ENCODE measurements around the gene FRMD4B.

The FRMD4B gene

DNA sequence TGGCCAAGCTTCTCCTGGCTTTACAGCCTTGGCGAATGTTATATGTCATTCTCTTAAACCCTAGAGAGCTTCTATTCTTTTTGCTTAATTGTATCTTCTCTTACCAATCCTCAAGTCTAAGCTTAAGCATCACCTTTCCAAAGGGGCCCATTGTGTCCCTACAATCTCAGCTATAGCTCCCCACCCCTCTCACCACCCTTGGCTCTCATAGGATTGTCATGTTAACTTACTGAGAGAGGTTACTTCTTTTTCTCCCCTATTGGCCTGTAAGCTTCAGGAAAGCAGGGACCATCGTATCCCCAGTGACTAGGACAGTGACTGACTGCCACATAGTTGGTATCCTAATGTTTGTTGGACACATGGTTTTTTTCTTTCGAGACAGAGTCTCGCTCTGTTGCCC, 220.1 kb downstream of the FRMD4B start:
- no peak for DNase-seq

DNA sequence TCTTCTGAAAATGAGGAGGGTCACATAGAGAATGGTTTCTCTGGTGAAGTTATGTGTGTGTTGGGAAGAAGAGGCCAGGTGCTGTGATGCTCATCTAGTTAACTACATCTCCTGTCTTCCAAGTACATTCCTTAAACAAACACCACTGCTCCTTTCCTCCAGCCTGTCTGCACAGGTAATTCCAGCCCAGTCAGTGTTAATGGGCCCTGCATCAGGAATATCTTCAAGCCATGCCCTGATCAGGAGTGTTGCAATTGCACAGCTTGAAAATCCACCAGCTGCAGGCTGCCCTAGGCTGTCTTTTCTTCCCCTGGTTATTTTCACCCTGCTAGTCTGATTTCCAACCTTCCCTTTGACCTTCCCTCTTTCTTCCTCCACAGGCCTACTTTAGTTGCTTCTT, 221.6 kb downstream of the FRMD4B start:
- no peak for DNase-seq

DNA sequence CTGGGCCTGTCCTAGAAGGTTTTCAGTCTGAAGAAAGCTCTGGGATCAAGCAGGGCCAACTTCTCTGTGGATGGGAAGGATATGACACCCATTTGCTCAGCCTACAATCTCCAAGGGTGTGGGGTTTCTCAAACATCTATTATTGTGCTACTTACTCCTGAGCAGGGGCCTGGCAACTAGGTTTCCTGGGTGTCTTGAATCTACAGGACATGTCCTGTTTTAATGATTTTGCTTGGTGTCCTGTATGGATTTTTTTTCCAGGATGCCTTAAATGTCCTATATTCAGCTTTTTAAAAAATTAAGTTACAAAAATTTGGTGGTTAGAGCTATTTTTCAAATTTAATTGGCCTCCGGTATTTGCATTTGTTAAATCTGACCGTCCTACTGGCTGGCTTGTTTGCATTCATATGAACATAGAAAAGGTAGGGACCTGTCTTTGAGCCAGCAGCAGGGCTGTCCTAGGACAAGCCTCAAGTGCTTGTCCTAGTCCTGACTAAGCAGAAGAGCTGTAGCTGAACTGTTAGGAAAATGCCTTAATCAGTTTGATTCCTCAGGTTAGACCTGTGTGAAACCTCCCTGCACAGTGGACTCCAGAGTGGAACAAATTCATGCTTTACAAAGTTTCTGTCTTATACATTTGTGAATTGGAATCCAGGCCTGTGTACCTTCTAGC, 223.4 kb downstream of the FRMD4B start:
- no peak for DNase-seq

DNA sequence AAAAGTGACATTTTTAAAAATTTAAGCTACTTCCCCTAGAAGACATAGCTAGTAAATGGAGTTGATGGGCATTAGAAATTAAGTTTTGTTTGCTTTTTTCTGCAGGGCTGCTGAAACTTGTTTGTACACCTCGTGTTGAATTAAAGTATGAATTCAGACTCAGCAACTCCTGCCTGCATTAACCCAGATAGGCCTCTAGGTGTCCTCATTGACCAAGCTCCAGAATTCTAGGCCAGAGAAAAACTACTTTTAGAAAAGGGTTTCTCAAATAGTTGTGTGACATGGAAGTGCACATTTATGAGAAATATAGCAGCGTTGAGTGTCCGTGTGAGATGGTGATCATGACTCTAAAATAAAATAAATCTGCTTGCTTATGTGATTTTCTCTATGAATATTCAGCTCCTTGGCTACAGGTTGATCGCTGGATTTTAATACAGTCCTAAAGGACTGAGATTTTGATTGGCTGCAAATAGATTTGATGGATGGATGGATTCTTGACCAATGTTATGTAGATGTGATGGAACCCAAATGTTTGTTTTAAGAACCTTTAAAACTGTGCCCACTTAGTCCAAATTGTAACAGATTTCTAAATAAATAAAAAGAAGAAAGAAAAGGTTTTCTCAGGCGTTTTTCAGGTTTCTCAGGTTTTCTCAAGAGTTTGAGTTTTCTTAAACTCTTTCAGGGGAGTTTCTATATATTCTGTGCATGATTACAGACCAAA, 224.1 kb downstream of the FRMD4B start:
- peak in 1 of 2 experiments; percentile 32 for DNase-seq

DNA sequence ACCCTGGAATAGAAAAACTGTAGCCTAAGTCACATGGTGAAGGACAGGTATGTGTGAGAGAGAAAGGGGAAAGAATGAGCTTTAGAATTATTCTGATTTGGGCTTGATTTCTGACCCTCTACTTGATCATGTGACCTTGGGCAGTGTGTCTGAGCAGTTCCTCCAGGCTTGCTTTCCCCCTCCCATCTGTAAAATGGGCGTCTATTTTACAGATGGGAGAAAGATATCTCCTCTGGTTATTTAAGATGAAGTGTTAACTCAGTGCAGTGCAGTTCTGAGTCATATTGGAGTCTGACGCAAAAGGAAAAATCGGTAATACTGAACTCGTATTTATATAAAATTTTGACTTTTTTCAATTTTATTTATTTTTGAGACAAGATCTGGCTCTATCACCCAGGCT, 225.4 kb downstream of the FRMD4B start:
- no peak for DNase-seq

DNA sequence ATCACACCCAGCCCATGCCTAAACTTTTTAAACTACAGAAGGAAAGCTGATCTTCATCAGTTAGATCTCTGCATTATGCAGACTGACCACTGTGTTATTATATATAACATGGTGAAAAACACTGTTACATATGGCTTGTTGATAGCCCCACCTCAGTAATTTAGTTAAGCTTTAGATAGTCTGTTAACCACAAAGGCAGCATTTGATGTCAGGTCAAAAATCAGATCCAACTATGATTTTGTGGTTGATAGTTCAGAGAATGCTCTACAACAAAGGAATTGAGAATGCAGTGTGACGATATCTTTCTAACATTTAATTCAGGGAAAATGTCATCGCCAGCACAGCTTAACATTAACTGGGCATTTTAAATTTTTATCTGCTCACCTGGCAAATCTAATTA, 225.8 kb downstream of the FRMD4B start:
- no peak for DNase-seq

DNA sequence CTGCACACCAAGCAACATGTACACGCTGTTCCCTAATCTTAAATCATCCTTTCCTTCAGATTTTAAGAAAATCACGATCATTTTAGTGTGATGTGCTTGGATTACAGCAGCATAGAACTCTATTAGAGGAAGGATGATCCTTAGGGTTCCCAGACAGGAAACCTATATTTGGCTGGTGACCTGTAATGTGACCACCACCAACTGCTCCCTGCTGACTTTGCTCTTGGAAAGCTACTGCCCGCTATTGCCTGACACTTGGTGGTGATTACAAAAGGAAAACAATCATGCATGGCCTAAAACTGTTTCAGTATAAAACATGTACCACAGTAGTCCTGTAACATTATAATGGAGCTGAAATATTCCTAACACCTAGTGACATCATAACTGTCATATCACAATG, 236.3 kb downstream of the FRMD4B start:
- no peak for DNase-seq

DNA sequence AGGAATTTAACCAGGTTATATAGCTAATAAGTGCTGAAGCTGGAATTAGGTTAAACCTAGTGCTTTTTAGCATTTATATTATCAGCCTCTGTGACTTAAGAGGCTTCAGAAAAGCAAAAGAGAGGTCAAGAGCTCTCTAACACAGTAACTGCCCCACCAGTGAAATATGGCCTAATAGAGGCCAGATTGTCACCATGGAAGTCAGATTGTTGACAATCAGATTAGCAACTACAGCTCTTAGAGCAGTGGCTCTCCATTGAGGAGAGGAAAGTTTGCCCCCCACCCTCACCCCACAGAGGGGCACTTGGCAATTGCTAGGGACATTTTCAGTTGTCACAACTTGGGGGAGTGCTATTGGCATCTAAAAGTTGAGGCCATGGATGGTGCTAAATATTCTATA, 240.2 kb downstream of the FRMD4B start:
- no peak for DNase-seq

DNA sequence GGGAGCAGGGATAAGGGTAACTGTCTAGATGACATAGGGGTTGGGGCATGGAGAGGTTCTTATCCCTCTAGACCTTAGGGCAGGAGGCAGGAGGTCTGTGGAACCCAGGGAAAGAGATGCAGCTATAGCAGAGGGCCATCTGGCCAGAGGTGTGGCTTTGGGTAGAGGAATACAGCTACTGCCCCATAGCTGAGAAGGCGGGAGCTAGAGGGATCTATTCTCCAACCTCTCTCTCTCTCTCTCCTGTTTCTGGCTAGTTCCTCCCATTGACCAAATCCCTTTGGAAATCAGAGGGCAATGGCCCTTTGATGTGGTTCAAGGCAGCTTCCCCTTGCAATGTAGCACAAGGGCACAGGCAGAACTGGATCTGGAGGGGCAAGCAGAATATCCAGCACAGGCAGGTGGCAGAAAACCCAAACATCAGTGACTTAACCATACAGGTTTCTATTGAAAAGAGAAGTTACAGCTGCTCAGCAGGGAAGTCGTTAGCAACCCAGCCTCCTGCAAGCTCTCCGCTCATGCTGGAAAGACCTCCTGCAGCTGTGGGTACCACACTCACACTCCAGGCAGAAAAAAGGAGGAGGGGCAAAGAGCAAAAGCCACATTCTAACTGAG, 241.2 kb downstream of the FRMD4B start:
- DNase-seq: no peak

DNA sequence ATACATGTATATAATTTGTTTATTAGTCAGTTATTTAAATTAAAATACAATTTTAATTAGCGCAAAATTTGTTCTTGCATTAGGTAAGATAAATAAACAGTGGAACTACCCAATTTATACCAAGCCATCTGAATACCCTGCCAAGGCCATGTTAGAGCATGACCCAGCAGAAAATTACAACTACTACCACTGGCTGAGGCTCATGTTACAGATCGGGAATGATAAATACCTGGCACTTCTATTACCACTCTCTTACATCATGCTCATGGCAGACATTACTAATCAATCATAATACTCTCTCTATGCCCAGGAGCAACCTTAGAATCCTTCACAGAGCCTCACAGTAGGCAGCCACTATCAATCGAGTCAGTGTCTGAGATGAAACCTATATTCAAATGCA, 242.3 kb downstream of the FRMD4B start:
- no peak for DNase-seq

DNA sequence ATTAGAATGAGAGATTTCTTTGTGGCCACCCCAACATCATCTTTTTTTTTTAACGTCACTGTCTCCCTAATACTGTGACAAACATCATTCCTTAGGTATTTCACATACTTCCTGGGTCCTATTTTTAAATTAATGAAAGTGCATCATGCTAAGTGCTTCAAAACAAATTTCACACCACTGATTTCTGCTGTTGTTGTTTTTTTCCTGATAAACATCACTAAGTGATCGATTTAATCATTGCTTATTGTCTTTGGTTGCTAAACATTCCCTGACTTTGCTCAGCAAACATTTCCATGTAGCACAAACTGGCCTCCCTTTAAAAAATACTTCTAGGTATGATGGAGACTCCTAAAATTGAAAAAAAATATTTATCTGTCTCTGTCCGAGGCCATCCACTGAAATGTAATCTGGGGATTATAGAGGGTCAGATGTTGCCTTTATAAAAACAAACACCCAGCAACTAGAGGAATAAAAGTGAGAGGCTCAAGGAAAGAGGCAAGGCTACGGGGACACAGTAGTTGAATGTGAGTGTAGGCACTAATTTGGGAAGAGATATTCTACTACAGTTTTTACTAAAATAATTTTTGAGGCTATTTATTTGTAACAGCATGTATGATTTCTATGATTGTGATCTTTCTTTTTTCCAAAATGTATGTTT, 243.0 kb downstream of the FRMD4B start:
- DNase-seq: no peak

DNA sequence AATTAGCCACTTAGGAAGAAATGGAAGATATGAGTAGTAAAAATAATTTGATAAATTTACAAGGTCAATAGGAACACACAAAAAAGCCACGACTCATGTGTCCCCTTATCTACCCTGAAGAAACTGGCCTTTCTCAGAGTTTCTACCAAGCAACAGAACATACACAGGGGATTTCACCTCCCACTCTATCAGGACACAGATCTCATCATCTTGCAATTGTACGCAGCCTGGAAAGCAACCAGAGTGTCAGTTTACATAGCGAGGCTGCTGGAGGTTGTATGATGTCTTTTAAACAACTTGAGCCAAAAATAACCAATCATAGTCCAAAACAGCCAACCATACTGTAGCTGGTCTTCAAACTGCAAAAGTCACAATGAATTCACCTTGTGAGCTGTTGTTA, 243.8 kb downstream of the FRMD4B start:
- DNase-seq: no peak

DNA sequence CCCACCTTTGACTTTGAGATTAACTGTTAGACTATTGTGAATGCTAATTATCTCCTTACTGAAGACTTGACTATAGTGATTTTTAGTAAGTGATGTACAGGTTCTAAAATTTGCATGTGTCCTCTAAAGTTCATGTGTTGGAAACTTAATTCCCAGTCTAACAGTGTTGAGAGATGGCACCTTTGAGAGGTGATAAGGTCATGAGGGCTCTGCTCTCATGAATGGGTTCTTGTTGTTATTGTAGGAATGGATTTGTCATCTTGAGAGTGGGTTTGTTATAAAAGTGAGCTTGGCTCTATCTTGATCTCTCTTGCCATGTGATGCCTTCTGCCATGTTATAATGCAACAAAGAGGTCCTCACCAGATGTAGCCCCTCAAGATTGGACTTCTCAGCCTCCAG, 244.6 kb downstream of the FRMD4B start:
- no peak for DNase-seq

DNA sequence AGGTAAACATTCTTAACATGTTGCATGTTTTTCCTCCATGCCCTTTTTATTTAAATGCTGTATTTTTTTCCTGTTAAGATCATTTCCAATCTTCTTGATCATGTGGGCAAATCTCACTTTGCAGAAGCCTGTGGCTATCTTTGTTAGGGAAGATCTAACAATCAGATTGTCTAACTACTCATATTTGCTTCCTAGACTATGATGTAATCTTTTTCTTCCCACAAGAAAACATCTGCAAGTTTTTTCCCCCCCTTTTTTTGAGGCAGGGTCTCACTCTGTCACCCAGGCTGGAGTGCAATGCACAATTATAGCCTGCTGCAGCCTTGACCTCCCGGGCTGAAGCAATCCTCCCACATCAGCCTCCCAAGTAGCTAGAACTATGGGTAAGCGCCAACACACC, 248.5 kb downstream of the FRMD4B start:
- no peak for DNase-seq

DNA sequence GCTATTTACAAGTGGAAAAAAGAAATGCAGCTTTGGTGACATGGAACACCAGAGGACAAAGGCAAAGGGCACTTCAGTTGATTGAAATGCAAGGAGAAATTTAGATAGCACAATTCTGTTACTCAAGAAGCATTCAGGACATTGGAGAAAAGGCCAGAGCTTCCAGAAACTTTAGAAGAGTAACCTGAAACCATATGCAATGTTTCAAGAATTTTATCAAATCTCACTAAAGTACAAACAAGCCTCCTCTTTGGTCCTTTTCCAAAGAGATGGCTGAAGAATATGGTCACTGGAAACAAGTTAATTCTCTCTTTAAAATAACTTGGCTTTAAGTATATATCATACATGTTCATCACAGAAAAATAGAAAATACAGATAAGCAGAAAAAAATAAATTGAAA, 248.9 kb downstream of the FRMD4B start:
- DNase-seq: no peak

DNA sequence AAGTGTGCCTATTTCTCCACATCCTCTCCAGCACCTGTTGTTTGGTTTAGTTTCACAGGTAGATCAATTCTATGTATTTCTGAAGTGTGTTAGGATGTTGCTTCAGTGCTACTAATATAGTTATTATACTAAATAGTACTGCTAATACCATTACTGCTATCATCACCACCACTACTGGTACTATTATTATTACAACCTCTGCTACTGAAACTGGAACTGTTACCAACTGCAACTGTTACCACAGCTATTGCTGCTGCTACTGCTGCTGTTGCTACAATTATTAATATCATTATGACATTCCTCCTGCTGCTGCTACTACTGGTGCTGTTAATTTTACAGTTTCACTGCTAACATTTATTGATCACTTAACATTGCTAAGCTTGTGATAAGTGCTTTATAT, 255.2 kb downstream of the FRMD4B start:
- DNase-seq: no peak

DNA sequence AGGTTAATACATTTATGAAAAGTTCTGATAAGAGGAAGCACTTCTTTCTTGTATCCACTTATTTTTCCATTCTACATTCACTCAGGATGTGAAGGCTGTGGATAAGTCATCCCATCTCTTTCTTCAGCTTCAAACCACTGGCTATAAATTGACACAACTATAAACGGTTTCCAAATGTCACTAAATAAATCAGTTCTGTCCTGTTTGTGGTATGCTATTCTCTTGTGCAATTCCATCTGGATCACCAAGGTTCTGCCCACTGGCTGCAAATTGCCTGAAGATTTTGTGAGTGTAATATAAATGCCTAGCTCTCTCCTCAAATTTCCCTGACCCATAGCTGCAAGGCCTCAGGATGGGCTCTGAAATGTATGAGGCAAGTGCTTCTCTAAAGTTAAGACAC, 256.4 kb downstream of the FRMD4B start:
- DNase-seq: no peak

DNA sequence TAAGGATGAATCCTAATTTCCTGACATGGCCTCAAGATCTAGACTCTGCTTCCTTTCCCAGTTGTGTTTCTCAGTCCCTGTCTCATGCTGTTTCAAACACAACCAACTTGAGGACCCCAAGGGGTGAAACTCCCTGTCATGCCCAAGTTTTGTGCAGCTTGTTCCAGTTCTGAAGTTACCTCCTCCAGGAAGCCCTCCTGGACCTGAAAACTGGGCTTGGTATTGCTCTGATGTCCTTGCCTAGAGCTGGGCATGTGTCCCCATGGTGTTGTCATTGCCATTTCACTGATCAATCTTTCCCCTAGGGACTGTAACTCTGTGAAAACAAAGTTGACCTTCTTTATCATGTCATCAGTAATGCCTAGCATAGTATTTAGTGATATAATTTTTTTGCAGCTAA, 257.4 kb downstream of the FRMD4B start:
- no peak for DNase-seq

DNA sequence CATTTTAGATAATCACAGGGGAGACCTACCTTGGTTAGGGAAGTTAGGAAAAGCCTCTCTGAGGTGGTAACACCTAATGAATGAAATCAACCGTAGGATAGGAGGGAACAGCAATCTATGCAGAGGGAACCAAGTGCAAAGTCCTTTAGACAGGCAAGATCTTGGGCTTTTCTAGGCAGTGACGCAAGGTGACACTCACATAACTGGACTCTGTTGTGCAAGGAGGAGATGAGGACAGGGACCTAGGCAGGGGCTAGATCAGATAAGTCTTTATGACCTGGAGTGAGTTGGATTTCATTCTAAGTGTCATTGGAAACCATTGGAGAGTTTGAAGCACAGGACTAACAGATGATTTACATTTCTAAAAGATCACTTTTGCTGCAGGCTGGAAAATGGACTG, 258.9 kb downstream of the FRMD4B start:
- no peak for DNase-seq

DNA sequence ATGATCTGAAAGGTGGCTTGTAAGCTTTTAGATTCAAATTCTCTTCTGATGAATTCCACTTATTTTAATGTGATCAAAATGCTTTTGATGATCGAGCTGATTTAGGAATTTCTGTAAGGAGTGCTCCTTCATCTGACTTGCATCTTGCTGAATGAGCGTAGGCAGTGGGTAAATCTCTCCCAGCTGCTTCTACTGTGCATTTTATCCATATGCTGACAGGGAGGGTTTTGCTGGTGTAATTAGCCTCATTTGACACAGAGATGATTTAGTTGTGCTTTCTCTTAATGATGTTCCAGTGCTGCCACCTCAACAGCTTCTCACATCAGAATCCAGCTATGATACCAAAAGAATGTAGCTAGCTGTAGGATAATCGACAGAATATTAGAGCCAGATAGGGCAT, 259.7 kb downstream of the FRMD4B start:
- DNase-seq: no peak

DNA sequence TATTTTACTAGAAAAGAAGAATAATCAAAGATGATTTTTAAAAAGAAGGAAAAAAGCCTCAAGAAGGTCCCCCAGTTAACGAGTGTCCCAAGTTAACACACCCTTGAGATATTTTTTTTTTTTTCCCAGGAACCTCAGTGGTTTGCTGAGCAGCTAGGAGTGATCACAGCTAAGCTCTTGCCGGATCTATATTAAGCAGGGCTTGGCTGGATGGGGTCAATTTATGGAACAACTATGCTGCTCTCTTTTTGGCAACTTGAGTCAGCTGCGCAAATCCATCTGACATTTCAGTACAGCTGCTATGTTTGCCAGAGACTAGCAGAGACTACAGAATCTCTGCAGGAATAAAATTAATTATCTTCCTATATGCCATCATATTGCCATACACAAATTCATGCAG, 263.5 kb downstream of the FRMD4B start, which contains the start of gene LMOD3:
LMOD3 (minus strand) TSS at position 193 of the 400 bp plus-strand sequence. CDS start 209 bp downstream, outside the sequence.
- DNase-seq: no peak

DNA sequence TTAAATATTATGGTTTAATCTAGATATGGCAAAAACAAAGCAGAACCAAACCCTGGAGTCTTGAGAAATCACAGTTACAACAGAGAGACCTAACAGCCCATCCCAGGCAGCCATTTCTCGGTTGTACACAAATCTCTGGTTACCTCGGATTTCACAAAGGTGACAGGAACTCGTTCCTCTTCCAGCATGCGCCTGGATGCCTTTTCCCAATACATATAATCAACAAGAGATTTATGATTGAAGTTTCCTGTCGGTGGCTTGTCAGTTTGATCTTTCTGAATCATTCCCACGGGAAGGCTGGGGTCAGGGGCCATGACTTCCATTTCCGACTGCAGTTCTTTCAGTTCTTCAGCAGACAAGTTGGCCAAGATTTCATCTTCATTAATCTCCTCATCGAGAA, 263.9 kb downstream of the FRMD4B start:
- DNase-seq: no peak

DNA sequence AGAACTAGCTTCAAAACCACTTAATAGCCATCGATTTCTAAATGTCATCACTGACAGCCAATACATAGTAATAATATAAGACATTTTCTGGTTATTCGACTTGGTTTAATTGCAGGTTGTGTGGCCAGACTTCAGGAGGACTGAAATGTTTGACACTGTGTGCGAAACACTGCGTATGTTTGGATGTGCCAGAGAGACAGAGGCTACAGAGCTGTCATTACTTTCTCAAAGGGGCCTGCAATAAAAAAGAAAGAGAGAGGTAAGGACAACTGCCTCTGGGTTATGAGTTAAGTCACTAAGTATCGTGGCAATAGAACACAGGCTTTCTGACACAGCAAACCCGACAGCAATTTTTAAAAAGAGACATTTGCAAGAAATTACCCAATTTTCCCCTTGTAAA, 264.4 kb downstream of the FRMD4B start:
- DNase-seq: no peak

Measured in stimulated activated CD4-positive, alpha-beta T cell treated with anti-CD3 and anti-CD28 coated beads, Interleukin-4, amount 100 ng/mL, for 4 hours (primary cell).